ENCODE data around the gene PSD.
A peak's percentile ranks its signal among the peaks of the same experiment; 100 is the strongest.

The PSD gene

DNA sequence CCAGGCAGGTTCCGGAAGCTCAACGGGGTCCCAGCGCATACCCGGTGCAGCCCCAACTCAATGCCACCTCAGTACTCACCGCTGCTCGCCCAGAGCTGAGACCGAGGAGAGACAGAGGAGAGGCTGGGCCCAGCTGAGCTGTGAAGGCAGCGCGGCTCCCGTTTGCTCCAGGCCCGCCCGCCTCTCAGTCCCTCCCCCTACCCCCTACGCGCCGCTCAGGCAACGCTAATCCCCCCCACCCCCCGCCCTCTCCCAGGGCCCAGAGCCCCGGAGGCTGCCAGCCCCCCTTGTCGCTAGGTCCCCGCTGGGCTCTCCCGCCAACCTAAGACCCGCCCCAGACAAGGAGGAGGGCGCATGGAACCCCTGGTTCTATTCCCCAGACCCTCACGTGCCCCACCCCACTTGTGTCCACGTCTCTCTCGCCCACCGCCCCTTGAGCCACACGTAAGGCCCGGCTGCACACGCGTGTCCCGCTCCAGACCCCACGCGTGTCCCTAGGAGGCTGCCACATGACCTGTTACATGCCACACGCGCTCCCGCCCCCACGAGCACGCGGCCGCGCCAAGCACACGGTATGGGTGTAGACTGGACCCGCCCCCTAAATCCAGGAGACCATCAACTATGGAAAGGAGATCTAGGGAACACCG, at the start of gene PSD:
Gene PSD, minus strand, starts transcription at position 164 of the 647 bp plus-strand sequence. CDS start 1,747 bp downstream, outside the sequence.
- Histone ChIP-seq H3K27ac (ENCODE audit: low read depth, low read length) (peak within 1 kb of the TSS; percentile 92), H3K4me1 (ENCODE audit: control insufficient read depth, insufficient read depth, low read length) (peaks cover 19% of the 10 kb centered on the region), H3K36me3 (ENCODE audit: control insufficient read depth, insufficient read depth, low read length) (peaks cover 6% of the 10 kb centered on the region), H3K4me3 (ENCODE audit: low read length) (peak within 1 kb of the TSS; percentile 92), H3K27me3 (ENCODE audit: control insufficient read depth, insufficient read depth, low read length) (no peaks in the 10 kb centered on the region), H3K9ac (ENCODE audit: low read length) (no peak within 1 kb of the TSS)

DNA sequence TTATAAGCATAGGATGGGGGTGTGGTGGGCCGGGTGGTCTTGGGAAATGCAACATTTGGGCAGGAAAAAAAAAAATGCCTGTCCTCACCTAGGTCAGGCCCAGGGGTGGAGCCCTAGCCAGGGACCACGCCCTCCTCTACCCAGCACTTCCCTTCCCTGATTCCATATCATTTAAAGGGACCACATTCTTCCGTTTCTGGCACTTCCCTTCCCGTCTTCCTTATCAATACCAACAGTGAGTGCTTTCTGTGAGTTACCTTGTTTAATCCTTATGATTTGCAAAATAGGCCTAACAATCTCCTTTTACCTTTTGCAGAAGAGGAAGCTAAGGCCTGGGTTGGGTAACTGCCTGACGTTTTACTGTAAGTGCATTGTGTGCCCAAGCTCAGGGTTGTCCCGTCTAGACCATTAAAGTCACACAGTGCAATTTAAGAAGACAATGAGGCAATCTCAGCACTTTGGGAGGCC, 49.4 kb upstream of the PSD start:
- Histone ChIP-seq H3K4me3 (ENCODE audit: low read length) (no peak overlapping the region), H3K27ac (ENCODE audit: low read depth, low read length) (no peak overlapping the region), H3K36me3 (ENCODE audit: control insufficient read depth, insufficient read depth, low read length) (no peaks in the 10 kb centered on the region), H3K27me3 (ENCODE audit: control insufficient read depth, insufficient read depth, low read length) (no peaks in the 10 kb centered on the region), H3K4me1 (ENCODE audit: control insufficient read depth, insufficient read depth, low read length) (no peaks in the 10 kb centered on the region), H3K9ac (ENCODE audit: low read length) (no peak overlapping the region)

DNA sequence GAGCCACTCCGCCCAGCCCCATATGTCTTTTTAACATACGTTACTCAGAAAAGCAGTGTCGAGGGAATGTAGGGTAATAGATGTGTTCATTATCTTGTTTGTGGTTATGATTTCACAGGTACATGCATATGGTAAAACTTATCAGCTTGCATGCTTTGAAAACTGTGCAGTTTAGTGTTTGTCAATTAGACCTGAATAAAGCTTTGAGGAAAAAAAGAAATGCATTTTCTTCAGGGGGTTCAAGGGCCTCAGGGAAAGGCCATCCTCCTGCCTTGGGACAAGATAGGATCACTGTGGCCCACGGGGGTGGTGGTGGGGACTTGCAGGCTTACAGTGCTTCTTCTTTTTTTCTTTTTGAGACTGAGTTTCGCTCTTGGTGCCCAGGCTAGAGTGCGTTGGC, 48.7 kb upstream of the PSD start:
- Histone ChIP-seq H3K9ac (ENCODE audit: low read length) (no peak overlapping the region), H3K27me3 (ENCODE audit: control insufficient read depth, insufficient read depth, low read length) (no peaks in the 10 kb centered on the region)

GRCh38 chr10:102465466-102465865, 46.9 kb upstream of the PSD start:
- Histone ChIP-seq H3K4me3 (ENCODE audit: low read length) (no peak overlapping the region), H3K9ac (ENCODE audit: low read length) (no peak overlapping the region), H3K4me1 (ENCODE audit: control insufficient read depth, insufficient read depth, low read length) (peaks cover 4% of the 10 kb centered on the region), H3K36me3 (ENCODE audit: control insufficient read depth, insufficient read depth, low read length) (no peaks in the 10 kb centered on the region), H3K27me3 (ENCODE audit: control insufficient read depth, insufficient read depth, low read length) (no peaks in the 10 kb centered on the region), H3K27ac (ENCODE audit: low read depth, low read length) (no peak overlapping the region)

More for the DNA sequence above, 48.7 kb upstream of the PSD start:
- H3K36me3 ChIP-seq (ENCODE audit: control insufficient read depth, insufficient read depth, low read length): no peaks in the 10 kb centered on the region
- no peaks in the 10 kb centered on the region for H3K4me1 ChIP-seq (ENCODE audit: control insufficient read depth, insufficient read depth, low read length)
- H3K27ac ChIP-seq (ENCODE audit: low read depth, low read length): no peak overlapping the region
- H3K4me3 ChIP-seq (ENCODE audit: low read length): no peak overlapping the region

DNA sequence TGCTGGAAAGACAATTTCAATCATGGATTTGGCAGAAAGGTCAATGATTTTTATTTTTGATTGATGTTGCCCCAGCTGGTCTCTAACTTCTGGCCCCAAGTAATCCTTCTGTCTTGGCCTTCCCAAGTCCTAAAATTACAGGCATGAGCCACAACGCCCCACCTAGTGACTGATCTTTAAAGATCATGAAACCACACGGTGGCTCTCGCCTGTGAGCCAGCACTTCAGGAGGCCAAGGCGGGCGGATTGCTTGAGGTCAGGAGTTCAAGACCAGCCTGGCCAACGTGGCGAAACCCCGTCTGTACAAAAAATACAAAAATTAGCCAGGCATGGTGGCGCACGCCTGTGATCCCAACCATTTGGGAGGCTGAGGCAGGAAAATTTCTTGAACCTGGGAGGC, 45.4 kb upstream of the PSD start:
- H3K27me3 ChIP-seq (ENCODE audit: control insufficient read depth, insufficient read depth, low read length): no peaks in the 10 kb centered on the region
- H3K27ac ChIP-seq (ENCODE audit: low read depth, low read length): no peak overlapping the region
- H3K36me3 ChIP-seq (ENCODE audit: control insufficient read depth, insufficient read depth, low read length): no peaks in the 10 kb centered on the region
- peaks cover 4% of the 10 kb centered on the region for H3K4me1 ChIP-seq (ENCODE audit: control insufficient read depth, insufficient read depth, low read length)
- no peak overlapping the region for H3K4me3 ChIP-seq (ENCODE audit: low read length)
- H3K9ac ChIP-seq (ENCODE audit: low read length): no peak overlapping the region

- Histone ChIP-seq H3K27me3 (ENCODE audit: control insufficient read depth, insufficient read depth, low read length) (no peaks in the 10 kb centered on the region), H3K36me3 (ENCODE audit: control insufficient read depth, insufficient read depth, low read length) (no peaks in the 10 kb centered on the region), H3K9ac (ENCODE audit: low read length) (no peak overlapping the region), H3K4me1 (ENCODE audit: control insufficient read depth, insufficient read depth, low read length) (peaks cover 4% of the 10 kb centered on the region), H3K27ac (ENCODE audit: low read depth, low read length) (no peak overlapping the region), H3K4me3 (ENCODE audit: low read length) (peak overlapping the region; percentile 2)
Observed at GRCh38 chr10:102462512-102463054, 44.0 kb upstream of the PSD start.

GRCh38 chr10:102461187-102462054, 42.8 kb upstream of the PSD start:
- no peaks in the 10 kb centered on the region for H3K36me3 ChIP-seq (ENCODE audit: control insufficient read depth, insufficient read depth, low read length)
- peaks cover 4% of the 10 kb centered on the region for H3K4me1 ChIP-seq (ENCODE audit: control insufficient read depth, insufficient read depth, low read length)
- H3K27ac ChIP-seq (ENCODE audit: low read depth, low read length): no peak overlapping the region
- no peaks in the 10 kb centered on the region for H3K27me3 ChIP-seq (ENCODE audit: control insufficient read depth, insufficient read depth, low read length)
- peak overlapping the region; percentile 84 for H3K4me3 ChIP-seq (ENCODE audit: low read length)
- no peak overlapping the region for H3K9ac ChIP-seq (ENCODE audit: low read length)

DNA sequence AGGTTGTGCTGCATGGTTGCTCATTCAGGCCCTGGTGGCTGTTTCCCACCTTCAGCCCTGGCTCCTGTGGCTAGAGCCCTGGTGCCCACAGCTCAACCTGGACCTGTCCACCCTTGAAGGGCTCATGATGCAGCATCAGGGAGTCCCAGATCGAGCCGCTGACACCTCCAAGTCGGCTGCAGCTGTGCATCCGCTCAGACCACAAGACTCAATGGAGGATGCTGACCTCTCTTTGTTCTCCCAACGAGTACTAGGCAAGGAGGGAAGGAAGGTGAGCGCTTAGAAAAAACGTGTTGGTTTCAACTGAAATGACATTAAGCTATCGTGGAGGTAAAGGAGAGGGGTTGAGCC, 42.2 kb upstream of the PSD start:
- no peaks in the 10 kb centered on the region for H3K36me3 ChIP-seq (ENCODE audit: control insufficient read depth, insufficient read depth, low read length)
- no peaks in the 10 kb centered on the region for H3K27me3 ChIP-seq (ENCODE audit: control insufficient read depth, insufficient read depth, low read length)
- H3K9ac ChIP-seq (ENCODE audit: low read length): no peak overlapping the region
- peaks cover 4% of the 10 kb centered on the region for H3K4me1 ChIP-seq (ENCODE audit: control insufficient read depth, insufficient read depth, low read length)
- no peak overlapping the region for H3K27ac ChIP-seq (ENCODE audit: low read depth, low read length)
- H3K4me3 ChIP-seq (ENCODE audit: low read length): peak overlapping the region; percentile 84

GRCh38 chr10:102458656-102459055, 40.1 kb upstream of the PSD start:
- H3K36me3 ChIP-seq (ENCODE audit: control insufficient read depth, insufficient read depth, low read length): no peaks in the 10 kb centered on the region
- no peak overlapping the region for H3K27ac ChIP-seq (ENCODE audit: low read depth, low read length)
- H3K9ac ChIP-seq (ENCODE audit: low read length): no peak overlapping the region
- H3K27me3 ChIP-seq (ENCODE audit: control insufficient read depth, insufficient read depth, low read length): no peaks in the 10 kb centered on the region
- H3K4me1 ChIP-seq (ENCODE audit: control insufficient read depth, insufficient read depth, low read length): peaks cover 4% of the 10 kb centered on the region
- no peak overlapping the region for H3K4me3 ChIP-seq (ENCODE audit: low read length)

GRCh38 chr10:102457591-102458150, 39.1 kb upstream of the PSD start:
- Histone ChIP-seq H3K4me3 (ENCODE audit: low read length) (no peak overlapping the region), H3K36me3 (ENCODE audit: control insufficient read depth, insufficient read depth, low read length) (no peaks in the 10 kb centered on the region), H3K27ac (ENCODE audit: low read depth, low read length) (no peak overlapping the region), H3K9ac (ENCODE audit: low read length) (no peak overlapping the region), H3K27me3 (ENCODE audit: control insufficient read depth, insufficient read depth, low read length) (no peaks in the 10 kb centered on the region), H3K4me1 (ENCODE audit: control insufficient read depth, insufficient read depth, low read length) (peaks cover 4% of the 10 kb centered on the region)

GRCh38 chr10:102455893-102456471, 37.4 kb upstream of the PSD start:
- no peak overlapping the region for H3K27ac ChIP-seq (ENCODE audit: low read depth, low read length)
- H3K27me3 ChIP-seq (ENCODE audit: control insufficient read depth, insufficient read depth, low read length): no peaks in the 10 kb centered on the region
- H3K9ac ChIP-seq (ENCODE audit: low read length): no peak overlapping the region
- no peak overlapping the region for H3K4me3 ChIP-seq (ENCODE audit: low read length)
- H3K36me3 ChIP-seq (ENCODE audit: control insufficient read depth, insufficient read depth, low read length): no peaks in the 10 kb centered on the region
- H3K4me1 ChIP-seq (ENCODE audit: control insufficient read depth, insufficient read depth, low read length): peaks cover 3% of the 10 kb centered on the region
